H9 (cell line): Measurements from ENCODE around the gene TRAF3IP1. TPM values are rescaled to one million over a fixed set of nuclear protein-coding genes. Genes with fewer than 3 reads are reported as not detected.

Source experiments
- DNase-seq: peaks from one replicate; pipeline ENCODE4 v3.0.0-alpha.2; 2017
- H2AFZ ChIP-seq: one replicate; pipeline ENCODE4 v1.6.1; 2013; ENCODE audit warnings: mild to moderate bottlenecking, low read length, control low read depth, moderate library complexity
- H2AK5ac ChIP-seq: 2 replicates; pipeline ENCODE4 v1.6.1; 2013; ENCODE audit warnings: low read length, control low read depth, mixed read lengths; ENCODE audit not compliant: insufficient read length
- H2BK120ac ChIP-seq: one replicate; pipeline ENCODE4 v1.6.1; 2013; ENCODE audit warnings: low read depth, mild to moderate bottlenecking, low read length, control low read depth, inconsistent platforms; ENCODE audit not compliant: poor library complexity, severe bottlenecking
- H2BK12ac ChIP-seq: 2 replicates; pipeline ENCODE4 v1.6.1; 2013; ENCODE audit warnings: low read length, control low read depth, mixed read lengths, low read depth; ENCODE audit not compliant: insufficient read length
- H2BK15ac ChIP-seq: 2 replicates; pipeline ENCODE4 v1.6.1; 2013; ENCODE audit warnings: low read depth, low read length, control low read depth
- H2BK20ac ChIP-seq: one replicate; pipeline ENCODE4 v1.6.1; 2013; ENCODE audit warnings: low read depth, mild to moderate bottlenecking, low read length, control low read depth, inconsistent platforms; ENCODE audit not compliant: poor library complexity, severe bottlenecking
- H2BK5ac ChIP-seq: 2 replicates; pipeline ENCODE4 v1.6.1; 2013; ENCODE audit warnings: low read length, control low read depth, mixed read lengths; ENCODE audit not compliant: insufficient read length
- H3K14ac ChIP-seq: 2 replicates; pipeline ENCODE4 v1.6.1; 2013; ENCODE audit warnings: low read length, control low read depth; ENCODE audit not compliant: insufficient read depth
- H3K18ac ChIP-seq: 2 replicates; pipeline ENCODE4 v1.6.1; 2013; ENCODE audit warnings: low read depth, mild to moderate bottlenecking, mixed read lengths, low read length, control low read depth; ENCODE audit not compliant: insufficient read length
- H3K23ac ChIP-seq: 2 replicates; pipeline ENCODE4 v1.6.1; 2013; ENCODE audit warnings: low read length, control low read depth, mixed read lengths, low read depth; ENCODE audit not compliant: insufficient read length
- H3K23me2 ChIP-seq: 2 replicates; pipeline ENCODE4 v1.6.1; 2013; ENCODE audit warnings: low read depth, mild to moderate bottlenecking, mixed read lengths, low read length, control low read depth; ENCODE audit not compliant: insufficient read length, poor library complexity, severe bottlenecking
- H3K27ac ChIP-seq: 2 replicates; pipeline ENCODE4 v1.5.1; 2013; ENCODE audit warnings: low read length, control low read depth, mixed read lengths, low read depth; ENCODE audit not compliant: insufficient read length
- H3K27me3 ChIP-seq: 2 replicates; pipeline ENCODE4 v1.6.1; 2013; ENCODE audit warnings: low read length, control low read depth, inconsistent platforms; ENCODE audit not compliant: insufficient read depth
- H3K4ac ChIP-seq: 2 replicates; pipeline ENCODE4 v1.6.1; 2013; ENCODE audit warnings: low read depth, mild to moderate bottlenecking, control low read depth, inconsistent platforms, low read length, moderate library complexity
- H3K4me1 ChIP-seq: 2 replicates; pipeline ENCODE4 v1.6.1; 2013; ENCODE audit warnings: low read length, control low read depth, inconsistent platforms; ENCODE audit not compliant: insufficient read depth
- H3K4me2 ChIP-seq: 2 replicates; pipeline ENCODE4 v1.6.1; 2013; ENCODE audit warnings: low read length, control low read depth, mixed read lengths; ENCODE audit not compliant: insufficient read length, insufficient read depth
- H3K56ac ChIP-seq: 2 replicates; pipeline ENCODE4 v1.6.1; 2013; ENCODE audit warnings: low read depth, mild to moderate bottlenecking, mixed read lengths, low read length, control low read depth; ENCODE audit not compliant: insufficient read length
- H3K79me1 ChIP-seq: 2 replicates; pipeline ENCODE4 v1.6.1; 2013; ENCODE audit warnings: low read depth, mild to moderate bottlenecking, moderate library complexity, low read length, control low read depth, inconsistent platforms; ENCODE audit not compliant: insufficient read depth, poor library complexity, severe bottlenecking
- H3K79me2 ChIP-seq: 2 replicates; pipeline ENCODE4 v1.6.1; 2013; ENCODE audit warnings: low read length, control low read depth, inconsistent platforms; ENCODE audit not compliant: insufficient read depth
- H3K9ac ChIP-seq: 2 replicates; pipeline ENCODE4 v1.6.1; 2013; ENCODE audit warnings: low read length, control low read depth, mixed read lengths; ENCODE audit not compliant: insufficient read length; ENCODE audit errors: extremely low read depth
- H3K9me3 ChIP-seq: one replicate; pipeline ENCODE4 v1.6.1; 2013; ENCODE audit warnings: low read depth, low read length, inconsistent platforms; ENCODE audit not compliant: control insufficient read depth
- H3T11ph ChIP-seq: one replicate; pipeline ENCODE4 v1.6.1; 2013; ENCODE audit warnings: mild to moderate bottlenecking, low read length, control low read depth, inconsistent platforms
- H4K20me1 ChIP-seq: one replicate; pipeline ENCODE4 v1.6.1; 2013; ENCODE audit not compliant: control insufficient read depth, insufficient read length, insufficient read depth
- H4K5ac ChIP-seq: 2 replicates; pipeline ENCODE4 v1.6.1; 2013; ENCODE audit warnings: low read depth, mild to moderate bottlenecking, mixed read lengths, low read length, control low read depth; ENCODE audit not compliant: insufficient read length
- H4K8ac ChIP-seq: replicated peaks from 2 replicates; pipeline ENCODE4 v1.6.1; 2013; ENCODE audit warnings: low read length, control low read depth, mixed read lengths, low read depth; ENCODE audit not compliant: insufficient read length
- H4K91ac ChIP-seq: 2 replicates; pipeline ENCODE4 v1.6.1; 2013; ENCODE audit warnings: low read depth, mild to moderate bottlenecking, moderate library complexity, mixed read lengths, low read length, control low read depth; ENCODE audit not compliant: insufficient read length
- H3K27ac Mint-ChIP-seq, 3 experiments: 2 replicates in 2 of 3; 3 replicates in 1 of 3; pipeline ENCODE4 v1.8.0; 2020 to 2021; ENCODE audit warnings: mixed read lengths in 3 of 3, mild to moderate bottlenecking in 1 of 3, moderate library complexity in 1 of 3
- H3K27me3 Mint-ChIP-seq: 2 replicates; pipeline ENCODE4 v1.8.0; 2021; ENCODE audit warnings: low read depth, mild to moderate bottlenecking, moderate library complexity, mixed read lengths
- H3K36me3 Mint-ChIP-seq, 3 experiments: 2 replicates in 2 of 3; 3 replicates in 1 of 3; pipeline ENCODE4 v1.8.0; 2020 to 2021; ENCODE audit warnings: low read depth in 3 of 3, mixed read lengths in 3 of 3; ENCODE audit not compliant: insufficient read depth in 1 of 3
- H3K4me1 Mint-ChIP-seq, 2 experiments: 2 replicates each; pipeline ENCODE4 v1.8.0; 2020; ENCODE audit warnings: mixed read lengths in 2 of 2
- H3K4me3 Mint-ChIP-seq, 2 experiments: 2 replicates in 1 of 2; 3 replicates in 1 of 2; pipeline ENCODE4 v1.8.0; 2020 to 2021; ENCODE audit warnings: mild to moderate bottlenecking in 2 of 2, mixed read lengths in 2 of 2, moderate library complexity in 1 of 2
- H3K9me3 Mint-ChIP-seq, 2 experiments: 2 replicates in 1 of 2; 3 replicates in 1 of 2; pipeline ENCODE4 v1.8.0; 2020; ENCODE audit warnings: mild to moderate bottlenecking in 2 of 2, mixed read lengths in 2 of 2, moderate library complexity in 1 of 2
- CTCF ChIP-seq: fragments of 200-600 bp; sonication (generic); conservative IDR thresholded peaks from 3 replicates; pipeline ENCODE4 v1.8.0; 2021; ENCODE audit warnings: antibody characterized with exemption, mild to moderate bottlenecking
- WGBS: extraction: QIAGEN DNeasy Blood & Tissue Kit; methylation state at CpG from one replicate; pipeline ENCODE4 v1.1.7; 2013; ENCODE audit warnings: missing lambda C conversion rate, low lambda C conversion rate, mixed read lengths; ENCODE audit not compliant: insufficient read length; ENCODE audit errors: extremely low coverage; 5-methylcytosine and 5-hydroxymethylcytosine counted together
- total RNA-seq: library from RNA; stranded (reverse); gene quantifications from 2 replicates; pipeline ENCODE4 v1.2.1, GENCODE V29; 2021

The TRAF3IP1 gene
- total RNA-seq, 1 experiment from 2014 or later, result 16.4 TPM

- H3K18ac ChIP-seq, result no peak overlapping the region
- H2BK20ac ChIP-seq, result no peak overlapping the region
- no peak overlapping the region for H3T11ph ChIP-seq
- H4K8ac ChIP-seq, result no peak overlapping the region
- H3K27me3 ChIP-seq, result no peaks in the 10 kb centered on the region
- no peak overlapping the region for H2BK15ac ChIP-seq
- Mint-ChIP-seq H3K27me3 (no peaks in the 10 kb centered on the region; the same call in 1 of the 2 replicates), H3K27ac (no peak overlapping the region), H3K9me3 (no peaks in the 10 kb centered on the region), H3K36me3 (peaks cover 1 to 19% (median 17%) of the 10 kb centered on the region in 3 experiments; a peak in 5 of 7 replicates), H3K4me3 (no peak overlapping the region), H3K4me1 (peaks cover 11 to 14% of the 10 kb centered on the region in 2 experiments)
- no peaks in the 10 kb centered on the region; the same call in 1 of the 2 replicates for H3K4me1 ChIP-seq
- no peaks in the 10 kb centered on the region for H3K23me2 ChIP-seq
- no peak overlapping the region for H2AK5ac ChIP-seq
- no peak overlapping the region for H3K9ac ChIP-seq
- H3K4ac ChIP-seq, result no peak overlapping the region
- no CpG with 5 or more reads among the region's 6 CpGs for WGBS
- no peaks in the 10 kb centered on the region; the same call in 1 of the 2 replicates for H3K79me2 ChIP-seq
- H3K79me1 ChIP-seq, result no peaks in the 10 kb centered on the region
- no peak overlapping the region for H2AFZ ChIP-seq
- H3K23ac ChIP-seq, result no peak overlapping the region
- H4K91ac ChIP-seq, result no peak overlapping the region
- H4K20me1 ChIP-seq, result no peaks in the 10 kb centered on the region
- H3K9me3 ChIP-seq, result no peaks in the 10 kb centered on the region
- no peak for TF ChIP-seq CTCF
- H2BK120ac ChIP-seq, result no peak overlapping the region
- H3K4me2 ChIP-seq, result no peak overlapping the region
- H3K56ac ChIP-seq, result no peak overlapping the region
- no peak overlapping the region for H3K14ac ChIP-seq
- no peak for DNase-seq
- no peak overlapping the region for H3K27ac ChIP-seq
- no peak overlapping the region for H2BK12ac ChIP-seq
- H2BK5ac ChIP-seq, result no peak overlapping the region
- H4K5ac ChIP-seq, result no peak overlapping the region
Measured at GRCh38 chr2:238279324-238279682, 41.0 kb upstream of the TRAF3IP1 start.
